GM19397 (cell line): ENCODE results near the gene SRI.
"Not testable (repeated sequence)": the region's sequence is repeated elsewhere in the genome, so short reads cannot be mapped to it uniquely, and the experiment has no call there.

Source experiments
- ATAC-seq: cut with Tn5 transposase; IDR thresholded peaks from one replicate; pipeline ENCODE4 v1.9.1; 2021; ENCODE audit warnings: mild to moderate bottlenecking, moderate library complexity; ENCODE audit not compliant: unreplicated experiment

The SRI gene

GRCh38 chr7:88219781-88220747 is at the start of gene SRI:
TSS of gene SRI (minus strand) at chr7:88220038. CDS start at chr7:88220026, 12 bp downstream.
- peak; percentile 71 for ATAC-seq

GRCh38 chr7:88269586-88269985 is 49.7 kb upstream of the SRI start:
- ATAC-seq = no peak

GRCh38 chr7:88268858-88269257 is 49.0 kb upstream of the SRI start:
- ATAC-seq = no peak

DNA sequence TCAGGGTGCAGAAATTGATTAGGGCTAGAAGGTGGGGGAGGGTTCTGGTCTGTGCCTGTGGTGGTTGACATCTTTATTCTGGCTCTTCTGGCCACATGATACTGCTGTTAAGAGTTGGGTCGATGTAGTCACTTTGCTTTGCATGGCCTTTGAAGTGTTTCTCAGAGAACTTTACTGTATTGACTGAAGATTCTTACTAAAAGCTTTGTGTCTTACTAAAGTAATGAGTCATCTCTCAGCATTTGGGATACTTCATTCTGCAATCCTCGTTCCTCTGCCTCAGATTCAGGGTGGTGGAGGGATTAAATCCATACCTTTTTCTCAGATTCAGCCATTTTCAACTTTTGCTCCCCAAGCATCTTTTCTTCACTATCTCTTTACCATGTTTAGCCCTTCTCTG is 48.2 kb upstream of the SRI start:
- ATAC-seq = no peak

DNA sequence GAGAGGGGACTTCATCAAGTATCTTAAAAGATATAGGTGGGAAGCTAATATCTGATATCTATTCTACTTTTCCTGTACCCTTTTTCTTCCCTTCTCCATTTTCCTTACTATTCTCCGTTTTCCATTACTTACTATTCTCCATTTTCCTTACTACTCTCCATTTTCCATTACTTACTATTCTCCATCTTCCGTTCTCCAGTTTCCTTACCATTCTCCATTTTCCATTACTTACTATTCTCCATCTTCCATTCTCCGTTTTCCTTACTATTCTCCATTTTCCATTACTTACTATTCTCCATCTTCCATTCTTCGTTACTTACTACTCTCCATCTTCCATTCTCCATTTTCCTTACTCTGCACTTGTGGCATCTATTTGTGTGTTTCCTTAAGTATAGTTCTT is 47.6 kb upstream of the SRI start:
- ATAC-seq = no peak

GRCh38 chr7:88264987-88265386 is 45.1 kb upstream of the SRI start:
- not testable (repeated sequence) for ATAC-seq

DNA sequence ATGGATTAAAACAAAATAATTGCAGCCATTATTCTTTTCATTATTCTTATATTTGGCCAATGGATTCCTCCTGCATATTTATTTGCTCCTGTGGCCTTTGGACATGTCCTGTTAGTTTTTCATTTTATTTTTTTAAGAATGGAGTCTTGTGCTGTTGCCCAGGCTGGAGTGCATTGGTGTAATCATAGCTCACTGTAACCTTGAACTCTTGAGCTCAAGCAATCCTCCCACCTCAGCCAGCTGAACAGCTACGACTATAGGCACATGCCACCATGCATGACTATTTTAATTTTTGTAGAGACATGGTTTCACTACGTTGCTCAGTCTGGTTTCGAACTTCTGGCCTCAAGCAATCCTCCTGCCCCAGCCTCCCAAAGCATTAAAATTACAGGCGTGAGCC is 42.7 kb upstream of the SRI start:
- ATAC-seq = no peak

GRCh38 chr7:88260719-88261118 is 40.9 kb upstream of the SRI start:
- ATAC-seq = no peak

DNA sequence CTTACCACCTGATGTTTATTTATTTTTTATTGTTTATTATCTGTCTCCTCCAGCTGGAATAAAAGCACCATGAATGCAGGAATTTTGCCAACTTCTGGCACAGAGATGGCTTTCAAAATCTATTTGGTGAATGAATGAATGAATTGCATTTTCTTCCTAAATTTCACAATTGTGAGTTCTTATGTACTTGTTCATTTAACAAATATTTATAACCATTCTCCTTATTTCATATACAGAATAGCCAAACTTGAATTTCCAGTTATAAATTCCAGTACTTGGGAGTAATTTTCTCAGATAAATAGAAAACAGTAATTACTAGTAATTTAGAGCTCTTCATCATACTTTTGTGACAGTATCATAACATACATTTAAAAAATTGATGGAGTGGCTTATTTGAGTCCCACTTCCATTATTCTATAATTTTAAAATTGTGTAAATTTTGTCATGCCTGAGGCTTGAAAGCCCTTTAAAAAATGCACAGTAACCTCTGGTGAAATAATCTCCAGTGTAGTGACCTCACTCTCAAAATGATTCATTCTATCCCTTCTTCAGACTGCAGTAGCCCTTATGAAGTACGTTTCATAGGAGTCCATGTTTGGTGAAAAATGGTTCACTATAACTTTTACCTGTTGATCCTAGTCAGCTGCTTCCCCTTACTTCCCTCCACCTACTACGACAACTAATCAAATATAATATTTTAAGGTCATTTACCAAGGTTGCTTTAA is 40.0 kb upstream of the SRI start:
- ATAC-seq = no peak

DNA sequence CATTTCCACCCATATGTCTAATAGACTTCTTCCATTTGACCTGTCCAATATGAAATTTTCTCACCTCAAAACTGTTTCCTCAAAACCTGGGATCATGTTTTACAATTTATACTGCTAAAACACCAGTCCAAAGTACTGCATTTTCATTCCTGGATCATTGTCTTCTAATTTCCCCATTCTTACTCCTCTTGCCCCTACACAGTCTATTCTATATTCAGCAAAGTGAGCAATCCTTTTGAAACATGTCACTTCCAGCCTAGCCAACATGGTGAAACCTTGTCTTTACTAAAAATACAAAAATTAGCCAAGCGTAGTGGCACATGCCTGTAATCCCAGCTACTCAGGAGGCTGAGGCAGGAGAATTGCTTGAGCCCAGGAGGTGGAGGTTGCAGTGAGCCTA is 38.5 kb upstream of the SRI start:
- not testable (repeated sequence) for ATAC-seq

GRCh38 chr7:88256906-88257305 is 37.1 kb upstream of the SRI start:
- ATAC-seq = no peak

DNA sequence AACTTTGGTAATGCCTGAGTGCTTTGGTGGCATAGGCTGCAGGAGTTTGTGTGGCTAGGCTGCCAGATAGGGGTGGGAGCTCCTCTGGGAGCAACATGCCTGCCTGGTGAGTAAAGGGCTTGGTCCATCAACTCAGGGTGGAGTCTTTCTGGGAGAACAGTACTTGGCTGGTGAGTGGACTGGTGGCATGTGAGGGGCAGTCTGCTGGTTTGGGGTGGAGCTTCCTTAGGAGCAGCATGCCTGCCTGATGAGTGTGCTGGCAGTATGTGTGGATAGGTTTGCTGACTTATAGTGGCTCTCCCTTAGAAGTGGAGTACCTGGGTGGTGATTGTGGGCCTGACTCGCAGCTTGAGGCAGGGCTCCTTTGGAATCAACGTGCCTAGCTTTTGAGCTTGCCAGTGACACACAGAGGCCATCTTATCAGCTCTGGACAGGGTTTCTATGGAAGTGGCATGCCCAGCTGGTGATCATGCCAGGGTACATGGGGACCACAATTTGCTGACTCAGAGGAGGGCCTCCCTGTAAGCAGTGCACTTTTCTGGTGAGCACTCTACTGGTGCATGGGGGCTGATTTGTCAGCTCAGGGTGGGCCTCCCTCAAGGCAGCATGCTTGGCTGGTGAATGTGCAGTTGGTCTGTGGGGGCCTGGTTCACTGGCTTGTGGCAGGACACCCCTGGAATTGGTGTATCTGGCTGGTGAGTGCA is 35.0 kb upstream of the SRI start:
- no peak for ATAC-seq

GRCh38 chr7:88253640-88254039 is 33.8 kb upstream of the SRI start:
- no peak for ATAC-seq

DNA sequence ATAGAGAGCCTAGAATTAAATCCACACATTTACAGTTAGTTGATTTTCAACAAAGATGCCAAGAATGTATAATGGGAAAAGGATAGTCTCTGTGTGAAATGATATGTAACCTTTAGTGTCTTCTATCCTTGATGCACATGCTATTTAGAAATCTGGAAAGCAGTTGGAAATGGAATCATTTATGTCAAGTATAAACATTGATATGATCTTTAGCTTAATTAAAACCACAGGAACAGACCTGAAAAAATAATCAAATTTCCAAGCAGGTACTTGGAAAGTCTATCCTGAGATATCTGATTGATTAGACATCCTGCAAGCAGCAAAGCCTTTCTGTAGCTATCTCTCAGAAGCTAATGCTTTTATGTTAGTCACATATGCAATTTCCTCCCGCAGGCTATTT is 24.4 kb upstream of the SRI start:
- no peak for ATAC-seq

GRCh38 chr7:88243345-88243909 is 23.6 kb upstream of the SRI start:
- ATAC-seq = peak; percentile 67

- ATAC-seq = no peak
Observed at GRCh38 chr7:88239852-88240251, 20.0 kb upstream of the SRI start.

GRCh38 chr7:88233828-88234227 is 14.0 kb upstream of the SRI start:
- no peak for ATAC-seq

GRCh38 chr7:88230646-88231045 is 10.8 kb upstream of the SRI start:
- ATAC-seq = no peak

DNA sequence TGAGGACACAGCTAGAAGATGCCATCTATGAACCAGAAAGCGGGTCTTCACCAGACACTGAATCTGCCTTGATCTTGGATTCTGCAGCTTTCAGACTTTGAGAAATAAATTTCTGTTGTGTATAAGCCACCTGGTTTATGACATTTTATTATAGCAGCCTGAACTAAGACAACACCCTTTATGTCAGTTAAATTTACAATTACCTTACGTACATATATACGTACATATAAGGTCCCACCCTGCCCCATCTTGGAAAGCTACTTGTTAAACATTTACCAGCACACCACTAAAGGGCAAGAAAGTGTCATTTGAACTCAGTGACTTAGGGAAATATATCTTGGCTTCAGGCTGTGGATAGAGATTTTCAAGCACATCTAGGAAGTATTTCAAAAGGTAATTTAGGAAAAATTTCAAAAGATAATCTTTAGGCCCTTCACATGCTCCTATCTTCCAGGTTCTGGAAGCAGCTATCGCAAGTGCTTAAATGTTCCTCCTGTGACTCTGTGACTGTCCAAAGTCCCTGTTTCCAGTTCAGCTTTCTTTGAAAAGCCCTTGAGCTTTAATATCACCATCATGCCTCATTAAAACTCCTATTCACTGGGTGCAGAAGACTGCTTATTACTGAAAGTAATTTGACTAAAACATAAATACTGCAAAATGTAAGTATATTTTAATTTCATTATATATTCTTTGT is 9.6 kb upstream of the SRI start:
- ATAC-seq = no peak

DNA sequence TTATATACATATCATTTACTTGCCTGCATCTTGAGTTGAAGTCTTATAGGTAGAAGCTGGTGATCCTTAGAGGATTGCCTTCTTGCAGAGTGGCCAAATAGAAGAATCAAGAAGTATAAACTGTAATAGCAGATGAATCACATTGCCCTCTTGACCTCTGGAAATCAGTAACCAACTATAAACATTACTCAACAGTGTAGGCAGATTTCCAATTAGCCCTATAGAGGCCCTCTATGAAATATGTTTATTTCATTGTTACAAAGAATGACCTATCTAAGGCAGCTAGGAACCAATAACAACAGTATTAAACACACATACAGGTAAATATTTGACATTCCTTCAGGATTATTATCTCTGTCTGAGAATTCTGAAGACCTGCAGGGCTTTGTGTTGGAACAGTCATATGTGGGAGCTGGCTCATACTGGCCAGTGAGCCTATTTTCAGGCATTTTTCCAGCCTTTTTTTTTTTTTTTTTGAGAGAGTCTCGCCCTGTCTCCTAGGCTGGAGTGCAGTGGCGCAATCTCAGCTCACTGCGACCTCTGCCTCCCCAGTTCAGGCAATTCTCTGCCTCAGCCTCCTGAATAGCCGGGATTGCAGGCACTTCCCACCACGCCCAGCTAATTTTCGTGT is 7.2 kb upstream of the SRI start:
- ATAC-seq = no peak
